Thyroid gland (tissue), 4 donors: Measurements from ENCODE around the gene CXCL12. TPM values are rescaled to one million over a fixed set of nuclear protein-coding genes. Genes with fewer than 3 reads are reported as not detected.

ENCODE experiments used
- DNase-seq, 2 donors: peaks; one replicate each; pipeline ENCODE4 v3.0.0-alpha.2; 2019
- H3K27ac ChIP-seq, 3 donors: fragments of 200-600 bp; sonication (generic); 1 replicate in 2 of 3; 2 replicates in 1 of 3; pipeline ENCODE4 v1.5.1; 2016 to 2019; ENCODE audit warnings: mild to moderate bottlenecking in 1 of 3, moderate library complexity in 1 of 3
- H3K27me3 ChIP-seq: fragments of 200-600 bp; sonication (generic); one replicate; pipeline ENCODE4 v1.5.1; 2019
- H3K36me3 ChIP-seq, 2 donors: fragments of 200-600 bp; sonication (generic); one replicate each; pipeline ENCODE4 v1.5.1; 2016 to 2019
- H3K4me1 ChIP-seq, 2 donors: fragments of 200-600 bp; sonication (generic); one replicate each; pipeline ENCODE4 v1.5.1; 2017 to 2019
- H3K4me3 ChIP-seq, 3 donors: fragments of 200-600 bp; sonication (generic); replicated peaks in 1 of 3; 1 replicate in 2 of 3; 2 replicates in 1 of 3; pipeline ENCODE4 v1.5.1; 2016; ENCODE audit warnings: mild to moderate bottlenecking in 1 of 3
- H3K9me3 ChIP-seq: fragments of 200-600 bp; sonication (generic); one replicate; pipeline ENCODE4 v1.5.1; 2017
- POLR2A ChIP-seq, 2 donors: fragments of 450-650 bp; IDR thresholded peaks; one replicate each; pipeline ENCODE4 v1.6.1; 2017; ENCODE audit warnings: antibody characterized with exemption in 2 of 2, mild to moderate bottlenecking in 2 of 2, moderate library complexity in 1 of 2
- WGBS, 2 donors: methylation state at CpG; one replicate each; pipeline ENCODE4 v1.1.5; 2017; 5-methylcytosine and 5-hydroxymethylcytosine counted together
- intact Hi-C: fragments of 100-400 bp; cut with DNase I; formaldehyde crosslinking; loops from one replicate; pipeline ENCODE4 v1.15.1; 2023
- total RNA-seq, 4 donors: library from RNA; depleted of rRNA; stranded (reverse); fragments of >200 nt; gene quantifications; one replicate each; pipeline ENCODE4 v1.2.3, GENCODE V29; 2016
- TF ChIP-seq, protein P1 (sequence below), 6 experiments: fragments of 200-600 bp in 3 of 6; fragments of 450-650 bp in 3 of 6; sonication (generic) in 3 of 6; IDR thresholded peaks; one replicate each; pipeline ENCODE4 v1.5.1; 2016 to 2019; ENCODE audit warnings: antibody characterized with exemption in 6 of 6, mild to moderate bottlenecking in 2 of 6, inconsistent platforms in 1 of 6, moderate library complexity in 1 of 6

CXCL12 gene
- total RNA-seq, 4 donors from 2014 or later: 32.4 to 88.0 (median 47.6) TPM

DNA sequence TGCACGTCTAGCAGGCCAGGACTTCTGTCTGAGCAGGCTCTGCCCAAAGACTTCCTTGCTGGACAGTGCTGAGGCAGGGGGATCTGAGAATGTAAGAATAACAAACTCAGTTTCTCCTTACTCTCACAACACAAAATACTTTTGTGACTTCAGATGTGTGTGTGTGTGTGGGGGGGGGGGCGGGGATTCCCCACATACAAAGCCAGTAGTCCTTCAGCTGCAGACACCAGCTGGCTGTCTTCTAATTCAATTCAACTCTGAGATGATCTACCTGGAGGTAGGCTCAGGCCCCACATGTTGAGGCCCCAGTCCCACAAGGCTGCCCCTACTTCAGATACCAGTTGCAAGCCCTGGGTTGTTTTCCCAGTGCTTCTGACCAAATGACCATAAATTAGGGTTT, 4.7 kb upstream of the CXCL12 start:
- Histone ChIP-seq H3K27me3 (no peaks in the 10 kb centered on the region), H3K36me3 (no peaks in the 10 kb centered on the region), H3K9me3 (no peaks in the 10 kb centered on the region), H3K4me1 (peaks cover 0 to 11% of the 10 kb centered on the region in 2 donors), H3K4me3 (no peak overlapping the region), H3K27ac (no peak overlapping the region)
- no peak for DNase-seq
- TF ChIP-seq POLR2A (IDR thresholded peaks at IDR 0.05): no peak
- TF ChIP-seq, protein P1, sequence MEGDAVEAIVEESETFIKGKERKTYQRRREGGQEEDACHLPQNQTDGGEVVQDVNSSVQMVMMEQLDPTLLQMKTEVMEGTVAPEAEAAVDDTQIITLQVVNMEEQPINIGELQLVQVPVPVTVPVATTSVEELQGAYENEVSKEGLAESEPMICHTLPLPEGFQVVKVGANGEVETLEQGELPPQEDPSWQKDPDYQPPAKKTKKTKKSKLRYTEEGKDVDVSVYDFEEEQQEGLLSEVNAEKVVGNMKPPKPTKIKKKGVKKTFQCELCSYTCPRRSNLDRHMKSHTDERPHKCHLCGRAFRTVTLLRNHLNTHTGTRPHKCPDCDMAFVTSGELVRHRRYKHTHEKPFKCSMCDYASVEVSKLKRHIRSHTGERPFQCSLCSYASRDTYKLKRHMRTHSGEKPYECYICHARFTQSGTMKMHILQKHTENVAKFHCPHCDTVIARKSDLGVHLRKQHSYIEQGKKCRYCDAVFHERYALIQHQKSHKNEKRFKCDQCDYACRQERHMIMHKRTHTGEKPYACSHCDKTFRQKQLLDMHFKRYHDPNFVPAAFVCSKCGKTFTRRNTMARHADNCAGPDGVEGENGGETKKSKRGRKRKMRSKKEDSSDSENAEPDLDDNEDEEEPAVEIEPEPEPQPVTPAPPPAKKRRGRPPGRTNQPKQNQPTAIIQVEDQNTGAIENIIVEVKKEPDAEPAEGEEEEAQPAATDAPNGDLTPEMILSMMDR (IDR thresholded peaks at IDR 0.05): no peak
- intact Hi-C loops: loop anchor here (5.0 kb wide), 1 partner anchor 77 kb away; no protein-coding TSS in a partner anchor
- 58 to 71% methylated on average over 2 of the region's 2 CpGs for WGBS, 2 donors

DNA sequence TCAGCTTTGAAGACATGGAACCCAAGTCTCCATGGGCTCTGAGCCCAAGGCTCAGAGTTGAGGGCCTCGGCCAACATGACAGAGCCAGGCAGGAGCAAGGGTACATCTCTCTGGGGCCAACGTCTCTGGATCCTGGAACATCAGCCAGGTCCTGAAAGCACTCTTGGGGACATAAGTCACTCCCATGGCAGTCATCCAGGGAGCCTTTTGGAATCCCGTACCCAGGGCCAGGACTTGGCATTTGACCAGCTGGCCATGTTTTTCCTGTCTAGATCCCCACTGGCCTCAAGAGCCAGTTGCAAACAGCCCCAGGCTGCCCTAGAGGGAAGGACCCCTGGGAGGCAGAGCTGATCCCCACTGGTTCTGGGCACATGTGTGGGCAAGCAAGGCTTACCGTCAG, 4.3 kb upstream of the CXCL12 start:
- no peaks in the 10 kb centered on the region for H3K9me3 ChIP-seq
- 42 to 45% methylated on average over 2 to 3 of the region's 4 CpGs for WGBS, 2 donors
- TF ChIP-seq, protein P1 (IDR thresholded peaks at IDR 0.05): no peak
- TF ChIP-seq POLR2A (IDR thresholded peaks at IDR 0.05): no peak
- H3K27me3 ChIP-seq: no peaks in the 10 kb centered on the region
- intact Hi-C loops: loop anchor here (5.0 kb wide), 1 partner anchor 77 kb away; no protein-coding TSS in a partner anchor
- peaks cover 3 to 11% of the 10 kb centered on the region in 2 donors for H3K4me1 ChIP-seq
- H3K4me3 ChIP-seq: no peak overlapping the region
- peak; percentile 57 to 69 for DNase-seq
- no peak overlapping the region for H3K27ac ChIP-seq
- H3K36me3 ChIP-seq: no peaks in the 10 kb centered on the region

DNA sequence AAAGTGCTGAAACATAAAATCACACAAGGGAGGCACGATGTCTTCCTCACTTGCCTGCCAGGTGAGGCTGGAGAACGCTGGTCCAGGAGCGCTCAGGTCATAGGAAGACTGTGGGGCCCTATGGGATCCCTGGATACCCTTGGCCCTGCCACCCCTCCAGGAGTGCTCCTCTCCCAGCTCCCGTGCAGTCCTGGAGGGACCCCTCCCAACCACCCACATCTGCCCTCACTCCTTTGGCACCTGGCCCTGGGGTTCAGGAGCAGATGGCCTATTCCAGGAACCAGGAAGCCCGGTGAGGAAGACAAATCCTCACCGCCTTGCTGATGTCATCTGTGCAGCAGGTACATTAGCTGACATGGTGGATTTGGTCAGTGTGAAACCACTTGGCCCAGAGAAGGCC, 3.7 kb upstream of the CXCL12 start:
- H3K4me3 ChIP-seq: no peak overlapping the region
- DNase-seq: no peak
- TF ChIP-seq, protein P1 (IDR thresholded peaks at IDR 0.05): no peak
- TF ChIP-seq POLR2A (IDR thresholded peaks at IDR 0.05): no peak
- intact Hi-C loops: loop anchor here (5.0 kb wide), 1 partner anchor 76 kb away; no protein-coding TSS in a partner anchor
- peaks cover 7 to 12% of the 10 kb centered on the region in 2 donors for H3K4me1 ChIP-seq
- 91 to 93% methylated on average over 6 of the region's 6 CpGs for WGBS, 2 donors
- H3K27me3 ChIP-seq: no peaks in the 10 kb centered on the region
- no peak overlapping the region for H3K27ac ChIP-seq
- H3K36me3 ChIP-seq: no peaks in the 10 kb centered on the region
- no peaks in the 10 kb centered on the region for H3K9me3 ChIP-seq

DNA sequence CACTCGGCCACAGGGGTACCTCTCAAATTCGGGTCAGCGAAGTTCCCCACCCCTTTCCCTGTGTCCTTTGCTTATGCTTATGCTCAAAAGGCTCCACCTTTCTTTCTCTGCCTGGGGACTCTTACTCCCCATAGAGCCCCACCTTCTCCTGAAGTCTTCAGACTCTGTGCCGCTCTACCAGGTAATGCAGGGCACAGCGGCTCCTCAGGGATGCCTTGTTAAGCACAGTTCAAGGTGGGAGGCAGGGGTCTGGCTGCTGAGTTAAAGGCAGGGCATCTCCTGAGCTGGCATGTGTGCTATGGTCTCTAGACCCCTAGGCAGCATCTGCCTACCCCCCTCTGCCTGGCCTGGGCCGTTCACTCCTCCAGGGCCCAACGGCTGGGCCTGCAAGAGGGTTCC, 3.0 kb upstream of the CXCL12 start:
- Histone ChIP-seq H3K27me3 (no peaks in the 10 kb centered on the region), H3K9me3 (no peaks in the 10 kb centered on the region), H3K27ac (no peak overlapping the region), H3K36me3 (no peaks in the 10 kb centered on the region), H3K4me3 (no peak overlapping the region), H3K4me1 (peaks cover 15 to 20% of the 10 kb centered on the region in 2 donors)
- 89 to 94% methylated on average over 7 of the region's 7 CpGs for WGBS, 2 donors
- TF ChIP-seq, protein P1 (IDR thresholded peaks at IDR 0.05): no peak
- no peak for TF ChIP-seq POLR2A (IDR thresholded peaks at IDR 0.05)
- DNase-seq: no peak
- intact Hi-C loops: loop anchor here (2.0 to 5.0 kb wide), 2 partner anchors 76 to 717 kb away; no protein-coding TSS in a partner anchor

DNA sequence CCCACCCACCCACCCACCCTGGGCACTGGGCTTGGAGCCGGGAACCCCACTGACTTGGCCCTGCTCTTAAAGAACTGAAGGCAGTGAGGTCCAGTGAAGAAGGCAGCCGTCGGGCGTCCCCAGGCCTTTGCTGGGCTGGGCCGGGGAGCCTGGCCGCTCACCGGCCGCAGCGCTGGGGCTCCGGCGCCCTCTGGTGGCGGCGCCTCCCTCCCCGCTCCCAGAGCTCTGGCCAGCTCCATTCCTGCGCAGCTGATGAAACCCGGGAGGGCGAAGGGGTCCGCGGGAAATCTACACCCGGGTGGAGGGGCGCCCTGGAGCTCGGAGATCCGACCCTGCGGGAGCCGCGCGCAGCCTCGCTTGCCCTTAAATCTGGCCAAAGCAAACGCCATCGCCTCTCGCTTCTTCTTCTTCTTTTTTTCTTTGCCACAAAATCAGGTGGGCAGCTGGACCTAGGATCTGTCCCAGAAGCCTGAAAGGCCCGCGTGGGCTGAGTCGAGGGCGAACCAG, 1.7 kb upstream of the CXCL12 start:
- TF ChIP-seq POLR2A (IDR thresholded peaks at IDR 0.05): no peak
- TF ChIP-seq, protein P1 (IDR thresholded peaks at IDR 0.05): peak; percentile 70 to 96 (median 93)
- H3K4me1 ChIP-seq: peaks cover 19 to 30% of the 10 kb centered on the region in 2 donors
- no peak overlapping the region for H3K4me3 ChIP-seq
- no peaks in the 10 kb centered on the region for H3K36me3 ChIP-seq
- H3K9me3 ChIP-seq: no peaks in the 10 kb centered on the region
- H3K27me3 ChIP-seq: no peaks in the 10 kb centered on the region
- no peak overlapping the region for H3K27ac ChIP-seq
- 2 to 4% methylated on average over 33 to 35 of the region's 35 CpGs for WGBS, 2 donors
- intact Hi-C loops: loop anchor here (2.0 to 5.0 kb wide), 2 partner anchors 74 to 716 kb away; no protein-coding TSS in a partner anchor
- peak; percentile 71 to 73 for DNase-seq
